ENCODE measurements around the gene CEP170B.

DNA sequence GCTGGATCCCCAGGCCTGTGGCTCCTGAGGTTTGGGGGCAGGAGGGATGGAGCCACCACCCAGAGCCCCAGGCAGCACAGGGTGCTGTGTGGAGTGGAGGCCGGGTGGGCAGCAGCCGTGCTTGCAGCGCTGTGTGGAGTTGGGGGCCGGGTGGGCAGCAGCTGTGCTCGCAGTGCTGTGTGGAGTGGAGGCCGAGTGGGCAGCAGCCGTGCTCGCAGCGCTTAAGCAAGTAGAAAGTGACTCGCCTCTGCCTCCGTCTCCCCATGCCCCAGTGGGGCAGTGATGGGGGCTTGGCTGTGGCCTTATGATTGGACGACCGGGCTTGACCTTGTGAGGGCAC is 10.3 kb downstream of the CEP170B start:
- no peak for TF ChIP-seq ZNF565 (CRISPR knock-in tag; conservative IDR thresholded peaks at IDR 0.05; ENCODE audit: low read depth)
- TF ChIP-seq, protein P1, sequence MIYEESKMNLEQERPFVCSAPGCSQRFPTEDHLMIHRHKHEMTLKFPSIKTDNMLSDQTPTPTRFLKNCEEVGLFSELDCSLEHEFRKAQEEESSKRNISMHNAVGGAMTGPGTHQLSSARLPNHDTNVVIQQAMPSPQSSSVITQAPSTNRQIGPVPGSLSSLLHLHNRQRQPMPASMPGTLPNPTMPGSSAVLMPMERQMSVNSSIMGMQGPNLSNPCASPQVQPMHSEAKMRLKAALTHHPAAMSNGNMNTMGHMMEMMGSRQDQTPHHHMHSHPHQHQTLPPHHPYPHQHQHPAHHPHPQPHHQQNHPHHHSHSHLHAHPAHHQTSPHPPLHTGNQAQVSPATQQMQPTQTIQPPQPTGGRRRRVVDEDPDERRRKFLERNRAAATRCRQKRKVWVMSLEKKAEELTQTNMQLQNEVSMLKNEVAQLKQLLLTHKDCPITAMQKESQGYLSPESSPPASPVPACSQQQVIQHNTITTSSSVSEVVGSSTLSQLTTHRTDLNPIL (CRISPR knock-in tag; IDR thresholded peaks at IDR 0.05; ENCODE audit: low read depth) = no peak
- TF ChIP-seq ZFP30 (CRISPR knock-in tag; IDR thresholded peaks at IDR 0.05) = no peak
- no peak for TF ChIP-seq RARB (CRISPR knock-in tag; IDR thresholded peaks at IDR 0.05)
- no peak for TF ChIP-seq GLIS3 (CRISPR knock-in tag; IDR thresholded peaks at IDR 0.05)
- TF ChIP-seq ZNF70 (CRISPR knock-in tag; IDR thresholded peaks at IDR 0.05) = no peak
- TF ChIP-seq ESRRG (CRISPR knock-in tag; IDR thresholded peaks at IDR 0.05) = no peak
- TF ChIP-seq, protein P2, sequence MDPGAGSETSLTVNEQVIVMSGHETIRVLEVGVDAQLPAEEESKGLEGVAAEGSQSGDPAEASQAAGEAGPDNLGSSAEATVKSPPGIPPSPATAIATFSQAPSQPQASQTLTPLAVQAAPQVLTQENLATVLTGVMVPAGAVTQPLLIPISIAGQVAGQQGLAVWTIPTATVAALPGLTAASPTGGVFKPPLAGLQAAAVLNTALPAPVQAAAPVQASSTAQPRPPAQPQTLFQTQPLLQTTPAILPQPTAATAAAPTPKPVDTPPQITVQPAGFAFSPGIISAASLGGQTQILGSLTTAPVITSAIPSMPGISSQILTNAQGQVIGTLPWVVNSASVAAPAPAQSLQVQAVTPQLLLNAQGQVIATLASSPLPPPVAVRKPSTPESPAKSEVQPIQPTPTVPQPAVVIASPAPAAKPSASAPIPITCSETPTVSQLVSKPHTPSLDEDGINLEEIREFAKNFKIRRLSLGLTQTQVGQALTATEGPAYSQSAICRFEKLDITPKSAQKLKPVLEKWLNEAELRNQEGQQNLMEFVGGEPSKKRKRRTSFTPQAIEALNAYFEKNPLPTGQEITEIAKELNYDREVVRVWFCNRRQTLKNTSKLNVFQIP (CRISPR knock-in tag; IDR thresholded peaks at IDR 0.05; ENCODE audit: borderline replicate concordance, low read depth) = no peak
- no peak for TF ChIP-seq OSR1 (CRISPR knock-in tag; IDR thresholded peaks at IDR 0.05)
- no peak for TF ChIP-seq PATZ1 (CRISPR knock-in tag; IDR thresholded peaks at IDR 0.05; ENCODE audit: borderline replicate concordance)
- no peak for TF ChIP-seq SNAI2 (CRISPR knock-in tag; IDR thresholded peaks at IDR 0.05)
- TF ChIP-seq ZFP3 (CRISPR knock-in tag; IDR thresholded peaks at IDR 0.05) = no peak
- TF ChIP-seq BACH2 (CRISPR knock-in tag; IDR thresholded peaks at IDR 0.05; ENCODE audit: borderline replicate concordance) = no peak

Data from SK-N-SH treated with all-trans-retinoic acid at 6 μM for 48 hours (cell line).